ENCODE results near the gene MACROD2.

Gene MACROD2

GRCh38 chr20:15571056-15571455, 1575.7 kb downstream of the MACROD2 start:
- in situ Hi-C loops (cut with MboI; ENCODE audit: low sequenced_read_pairs): no loop called here

- in situ Hi-C loops (cut with MboI; ENCODE audit: low sequenced_read_pairs): no loop called here
These were observed 1579.9 kb downstream of the MACROD2 start for GRCh38 chr20:15575255-15575654.

GRCh38 chr20:15576411-15576810, 1581.1 kb downstream of the MACROD2 start:
- in situ Hi-C loops (cut with MboI; ENCODE audit: low sequenced_read_pairs): no loop called here

GRCh38 chr20:15578113-15578512, 1582.8 kb downstream of the MACROD2 start:
- in situ Hi-C loops (cut with MboI; ENCODE audit: low sequenced_read_pairs): no loop called here

DNA sequence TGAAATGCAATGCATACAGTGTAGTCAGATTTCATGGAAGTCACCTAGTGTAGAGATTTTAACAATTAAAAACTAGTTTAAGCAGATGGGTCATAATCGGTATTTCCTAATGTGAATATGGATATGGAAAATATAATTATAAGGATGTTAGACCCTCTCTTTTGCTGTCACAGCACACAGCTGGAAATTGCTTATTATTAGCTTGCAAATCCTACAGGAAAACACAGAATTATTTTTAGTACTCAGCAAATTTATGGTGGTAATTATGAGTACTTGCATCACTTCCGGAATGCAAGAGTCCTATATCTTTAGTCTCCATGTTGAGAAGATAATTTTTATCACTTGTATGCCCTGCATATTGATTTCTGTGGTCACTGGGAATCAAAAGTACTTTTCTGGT, 1584.4 kb downstream of the MACROD2 start:
- in situ Hi-C loops (cut with MboI; ENCODE audit: low sequenced_read_pairs): no loop called here

DNA sequence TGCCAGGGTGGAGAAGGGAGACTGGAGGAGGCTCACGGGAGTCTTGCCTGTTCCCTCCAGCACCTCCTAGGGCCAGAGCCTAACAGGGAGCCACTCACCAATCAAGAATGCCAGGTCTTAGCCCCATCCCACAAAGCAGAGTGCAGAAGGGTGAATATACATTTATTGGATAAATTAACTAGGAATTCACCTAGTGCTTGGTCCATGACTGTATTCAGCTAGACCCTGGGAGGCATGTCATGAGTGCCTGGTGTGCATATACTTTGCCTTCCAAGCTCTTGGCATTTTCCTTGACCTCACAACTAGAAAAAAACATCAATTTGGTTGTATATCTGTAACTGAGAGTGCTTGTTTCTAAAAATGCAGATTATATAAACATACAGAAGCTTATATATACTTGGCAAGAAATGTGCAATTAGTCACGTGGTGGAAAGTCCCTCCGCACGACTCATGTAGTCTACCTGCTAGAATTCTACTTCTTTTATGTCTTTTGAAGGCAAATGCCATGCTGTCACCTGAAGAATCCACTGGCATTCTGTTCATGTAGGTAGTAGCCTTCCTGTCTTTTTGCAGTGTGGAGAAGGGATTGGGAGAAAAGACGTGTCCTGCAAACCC, 1586.9 kb downstream of the MACROD2 start:
- in situ Hi-C loops (cut with MboI; ENCODE audit: low sequenced_read_pairs): no loop called here

- in situ Hi-C loops (cut with MboI; ENCODE audit: low sequenced_read_pairs): no loop called here
These were observed 1589.2 kb downstream of the MACROD2 start for GRCh38 chr20:15584507-15584906.

- in situ Hi-C loops (cut with MboI; ENCODE audit: low sequenced_read_pairs): no loop called here
These were observed 1597.8 kb downstream of the MACROD2 start for GRCh38 chr20:15593081-15593480.

DNA sequence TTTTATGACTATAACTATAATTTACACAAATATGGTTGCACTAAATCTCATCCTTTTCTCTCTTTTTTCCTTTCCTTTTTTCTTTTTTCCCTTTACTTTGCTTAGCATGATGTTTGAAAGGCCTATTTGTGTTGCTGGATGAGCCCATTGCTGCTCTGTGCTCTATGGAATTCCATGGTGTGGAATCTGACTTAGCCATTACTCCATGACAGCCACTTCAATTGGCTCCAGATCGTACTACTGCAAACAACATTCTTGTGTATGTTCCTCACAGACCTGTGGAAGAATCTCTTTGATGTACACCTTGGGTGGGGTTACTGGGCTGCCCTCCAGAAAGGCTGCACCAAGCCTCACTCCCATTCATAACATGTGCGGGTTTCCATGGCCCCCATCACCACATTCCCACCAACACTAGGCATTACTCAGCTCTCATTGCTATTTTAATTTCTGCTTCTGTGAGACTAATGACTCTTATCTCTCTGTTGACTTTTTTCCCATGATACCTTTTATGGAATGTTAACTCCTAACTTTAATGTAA, 1598.9 kb downstream of the MACROD2 start:
- in situ Hi-C loops (cut with MboI; ENCODE audit: low sequenced_read_pairs): no loop called here

- in situ Hi-C loops (cut with MboI; ENCODE audit: low sequenced_read_pairs): no loop called here
These were observed 1601.0 kb downstream of the MACROD2 start for GRCh38 chr20:15596220-15596890.

- in situ Hi-C loops (cut with MboI; ENCODE audit: low sequenced_read_pairs): no loop called here
These were observed 1602.0 kb downstream of the MACROD2 start for GRCh38 chr20:15597306-15597705.

DNA sequence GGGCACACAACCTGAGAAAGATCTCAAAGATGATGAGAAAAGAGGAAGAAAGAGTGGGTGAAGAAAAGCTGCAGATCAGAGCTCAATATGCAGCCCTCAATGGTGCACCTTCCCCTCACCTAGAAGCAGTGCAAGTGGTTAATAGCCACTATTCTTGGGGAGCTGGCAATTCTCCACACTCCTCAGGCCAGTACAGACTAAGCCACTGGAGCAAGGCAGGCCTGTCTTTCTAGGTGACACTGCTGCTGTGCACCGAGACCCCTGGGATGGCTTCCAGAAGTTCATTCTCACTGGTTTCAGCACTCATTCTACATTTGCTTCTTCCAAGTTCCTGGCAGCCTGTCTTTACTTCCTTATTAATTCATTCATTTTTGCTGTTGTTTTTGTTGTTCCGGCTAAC, 1604.6 kb downstream of the MACROD2 start:
- in situ Hi-C loops (cut with MboI; ENCODE audit: low sequenced_read_pairs): no loop called here

DNA sequence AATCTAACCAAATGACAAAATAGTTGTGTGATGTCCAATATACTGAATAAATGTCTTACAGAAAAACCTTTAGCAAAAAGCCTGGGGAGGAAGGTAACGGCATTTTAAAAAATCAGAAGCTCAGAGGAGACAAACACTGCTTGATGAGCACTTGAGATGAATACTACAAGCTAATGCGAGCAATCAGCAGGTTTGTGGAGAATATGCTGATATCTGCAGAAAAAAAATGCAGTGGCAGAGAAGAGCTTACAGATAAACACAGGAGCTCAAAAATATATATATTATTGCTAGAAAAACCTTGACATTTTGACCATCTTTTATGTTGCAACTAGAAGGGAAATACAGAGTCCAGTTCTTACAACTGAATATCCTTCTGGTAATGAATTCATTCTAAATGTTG, 1605.2 kb downstream of the MACROD2 start:
- in situ Hi-C loops (cut with MboI; ENCODE audit: low sequenced_read_pairs): no loop called here

GRCh38 chr20:15603506-15603905, 1608.2 kb downstream of the MACROD2 start:
- in situ Hi-C loops (cut with MboI; ENCODE audit: low sequenced_read_pairs): no loop called here

DNA sequence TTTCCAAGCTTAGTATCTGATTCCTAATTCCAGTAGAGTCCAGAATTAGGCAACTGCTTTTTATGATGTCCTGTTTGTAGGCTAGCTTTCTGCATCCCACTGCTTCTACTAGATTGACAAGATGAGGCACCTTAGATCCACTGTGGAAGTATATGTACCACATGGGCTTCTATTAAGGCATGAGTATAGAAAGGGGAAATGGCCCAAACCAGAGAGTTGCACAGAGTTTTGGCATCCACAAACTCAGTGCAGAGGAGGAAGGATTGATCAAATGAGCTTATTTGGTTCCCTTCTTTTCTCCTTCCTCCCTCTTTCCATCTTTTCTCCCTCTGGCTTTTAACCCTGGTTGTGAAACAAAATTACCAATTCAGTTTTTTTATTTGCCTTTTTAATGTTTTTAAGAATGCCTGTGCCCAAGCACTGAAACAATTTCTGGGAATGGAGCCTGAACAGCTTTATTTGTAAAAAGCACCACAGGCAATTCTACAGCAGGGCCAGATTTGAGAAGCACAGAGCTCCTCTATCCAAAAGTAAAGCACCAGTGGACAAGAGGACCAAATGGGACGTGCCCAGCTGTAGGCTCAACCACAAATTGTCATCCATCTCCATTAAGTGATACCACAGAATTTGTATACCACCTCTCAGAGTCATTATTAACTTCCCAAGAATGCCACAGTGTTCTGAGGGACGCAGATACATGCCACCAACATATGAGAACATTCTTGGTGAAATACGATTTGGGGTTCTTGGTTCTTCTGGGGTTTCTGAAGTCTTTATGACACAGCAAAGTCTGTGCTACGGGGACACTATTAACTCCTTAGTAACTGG, 1608.9 kb downstream of the MACROD2 start:
- in situ Hi-C loops (cut with MboI; ENCODE audit: low sequenced_read_pairs): no loop called here

DNA sequence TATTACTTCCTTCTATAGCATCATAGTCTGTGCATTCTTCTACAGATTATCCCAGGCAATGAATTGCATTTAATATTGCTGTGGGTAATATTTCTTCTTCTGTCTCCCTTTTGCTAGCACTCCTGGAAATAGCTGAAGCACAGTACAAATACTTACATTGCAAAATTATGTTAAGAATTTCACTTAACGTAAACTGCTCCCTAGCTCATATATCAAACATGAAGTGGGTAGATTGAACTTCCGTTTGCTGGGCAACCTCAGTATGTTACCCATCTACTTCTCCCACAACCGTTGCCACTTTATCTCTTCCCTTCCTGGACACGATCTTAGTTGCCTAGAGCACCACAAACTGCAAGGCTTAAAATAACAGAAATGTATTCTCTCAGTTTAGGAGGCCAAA, 1614.6 kb downstream of the MACROD2 start:
- in situ Hi-C loops (cut with MboI; ENCODE audit: low sequenced_read_pairs): no loop called here

DNA sequence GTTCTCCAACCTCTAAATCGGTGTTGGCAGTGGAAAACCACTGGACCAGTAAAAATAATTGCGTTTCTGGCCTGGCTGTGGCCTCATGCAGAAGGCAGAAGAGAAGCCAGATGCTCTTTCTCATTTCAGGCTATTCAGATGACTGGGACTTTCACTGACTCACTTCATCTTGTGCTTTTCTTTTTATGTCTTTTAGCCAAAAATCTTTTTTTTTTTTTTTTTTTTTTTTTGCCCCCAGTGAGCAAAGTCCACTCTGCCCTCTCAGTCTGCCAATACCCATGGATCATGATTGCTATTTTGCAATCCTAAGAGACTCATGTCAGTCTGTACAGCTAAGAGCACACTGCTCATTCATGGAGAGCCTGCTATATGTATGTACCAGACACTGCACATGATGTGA, 1615.5 kb downstream of the MACROD2 start:
- in situ Hi-C loops (cut with MboI; ENCODE audit: low sequenced_read_pairs): no loop called here

GRCh38 chr20:15611541-15611940, 1616.2 kb downstream of the MACROD2 start:
- in situ Hi-C loops (cut with MboI; ENCODE audit: low sequenced_read_pairs): no loop called here

GRCh38 chr20:15612198-15612597, 1616.9 kb downstream of the MACROD2 start:
- in situ Hi-C loops (cut with MboI; ENCODE audit: low sequenced_read_pairs): no loop called here

- in situ Hi-C loops (cut with MboI; ENCODE audit: low sequenced_read_pairs): no loop called here
These were observed 1617.5 kb downstream of the MACROD2 start for GRCh38 chr20:15612769-15613168.

DNA sequence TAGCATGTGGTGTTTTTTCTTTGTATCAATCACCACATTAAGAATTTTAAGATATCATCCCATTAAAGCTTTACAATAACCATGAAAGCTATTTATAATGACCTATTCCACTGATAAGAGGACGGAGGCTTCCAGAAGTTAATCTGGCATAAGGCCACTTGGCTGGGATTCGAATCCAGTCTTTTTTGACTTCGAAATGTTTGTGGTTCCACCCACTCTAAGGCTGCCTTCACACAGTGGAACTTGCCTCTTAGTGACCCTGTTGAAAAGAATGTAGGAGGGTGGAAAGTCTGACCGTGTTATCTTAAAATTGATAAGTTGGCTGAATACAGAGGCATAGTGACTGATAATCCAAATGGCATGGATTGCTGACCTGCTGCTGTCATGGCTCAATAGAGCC, 1618.2 kb downstream of the MACROD2 start:
- in situ Hi-C loops (cut with MboI; ENCODE audit: low sequenced_read_pairs): no loop called here

GRCh38 chr20:15616626-15617025, 1621.3 kb downstream of the MACROD2 start:
- in situ Hi-C loops (cut with MboI; ENCODE audit: low sequenced_read_pairs): no loop called here

All from HL-60/S4 (cell line).